Fibroblast of skin of right biceps (primary cell): Measurements from ENCODE around the gene CH25H.
A peak's percentile ranks its signal among the peaks of the same experiment; 100 is the strongest.
"Not testable (repeated sequence)": the region's sequence is repeated elsewhere in the genome, so short reads cannot be mapped to it uniquely, and the experiment has no call there.

ENCODE experiments used
- DNase-seq: peaks from one replicate; pipeline ENCODE4 v3.0.0-alpha.2; 2013

CH25H gene

GRCh38 chr10:89207181-89207800 is at the start of gene CH25H:
Gene CH25H, minus strand, starts transcription at chr10:89207317. Its CDS starts 25 bp downstream, at chr10:89207292.
- peak; percentile 91 for DNase-seq

- no peak for DNase-seq
Measured at GRCh38 chr10:89256340-89256739, 49.2 kb upstream of the CH25H start.

- no peak for DNase-seq
Measured at GRCh38 chr10:89255793-89256192, 48.7 kb upstream of the CH25H start.

GRCh38 chr10:89255091-89255579 is 48.0 kb upstream of the CH25H start:
- not testable (repeated sequence) for DNase-seq

- no peak for DNase-seq
Measured at GRCh38 chr10:89252225-89252585, 45.1 kb upstream of the CH25H start.

- peak; percentile 97 for DNase-seq
Measured at GRCh38 chr10:89251409-89252224, 44.5 kb upstream of the CH25H start, which contains the start of gene LIPA. Gene LIPA, minus strand, starts transcription at chr10:89251775. Its CDS starts 4,127 bp downstream, at chr10:89247648.

- no peak for DNase-seq
Measured at GRCh38 chr10:89250865-89251408, 43.8 kb upstream of the CH25H start.

- no peak for DNase-seq
Measured at GRCh38 chr10:89248990-89249389, 41.9 kb upstream of the CH25H start.

- not testable (repeated sequence) for DNase-seq
Measured at GRCh38 chr10:89247623-89248022, 40.5 kb upstream of the CH25H start.

- no peak for DNase-seq
Measured at GRCh38 chr10:89245802-89246201, 38.7 kb upstream of the CH25H start.

GRCh38 chr10:89242840-89243568 is 35.9 kb upstream of the CH25H start:
- DNase-seq: no peak

GRCh38 chr10:89242345-89242684 is 35.2 kb upstream of the CH25H start:
- no peak for DNase-seq

- DNase-seq: no peak
Measured at GRCh38 chr10:89241486-89242344, 34.6 kb upstream of the CH25H start.

- DNase-seq: no peak
Measured at GRCh38 chr10:89241026-89241425, 33.9 kb upstream of the CH25H start.

- no peak for DNase-seq
Measured at GRCh38 chr10:89240519-89240918, 33.4 kb upstream of the CH25H start.

GRCh38 chr10:89238956-89239644 is 32.0 kb upstream of the CH25H start:
- no peak for DNase-seq

- DNase-seq: no peak
Measured at GRCh38 chr10:89237849-89238248, 30.7 kb upstream of the CH25H start.

- DNase-seq: peak; percentile 71
Measured at GRCh38 chr10:89236226-89236797, 29.2 kb upstream of the CH25H start.

- DNase-seq: no peak
Measured at GRCh38 chr10:89235073-89235798, 28.1 kb upstream of the CH25H start.

- no peak for DNase-seq
Measured at GRCh38 chr10:89233033-89233432, 25.9 kb upstream of the CH25H start.

GRCh38 chr10:89228962-89229361 is 21.8 kb upstream of the CH25H start:
- no peak for DNase-seq
